Activated naive CD4-positive, alpha-beta T cell treated with anti-CD3 and anti-CD28 coated beads, Interleukin-2, amount 50 U/mL, for 72 hours (primary cell): ENCODE data around the gene SNX25. TPM values are rescaled to one million over a fixed set of nuclear protein-coding genes. Genes with fewer than 3 reads are reported as not detected.
A peak's percentile ranks its signal among the peaks of the same experiment; 100 is the strongest.

Experiments
- ATAC-seq, 2 donors: fragments of 150-1000 bp; cut with Tn5 transposase; 2 replicates each; pipeline ENCODE4 v1.10.0; 2021; ENCODE audit warnings: mild to moderate bottlenecking in 2 of 2, moderate library complexity in 2 of 2
- DNase-seq, 2 donors: peaks; one replicate each; pipeline ENCODE4 v3.0.0; 2021 to 2022; ENCODE audit warnings: low spot score in 2 of 2
- H3K27ac Mint-ChIP-seq, 2 donors: one replicate each; pipeline ENCODE4 v1.8.0; 2022; ENCODE audit warnings: mild to moderate bottlenecking in 2 of 2, mixed read lengths in 2 of 2
- H3K36me3 Mint-ChIP-seq, 2 donors: one replicate each; pipeline ENCODE4 v1.8.0; 2022; ENCODE audit warnings: mixed read lengths in 2 of 2
- H3K9me3 Mint-ChIP-seq, 2 donors: one replicate each; pipeline ENCODE4 v1.8.0; 2022; ENCODE audit warnings: mixed read lengths in 2 of 2
- total RNA-seq, 2 donors: library from RNA; stranded (reverse); gene quantifications; one replicate each; pipeline ENCODE4 v1.2.3, GENCODE V29; 2022

The SNX25 gene
- total RNA-seq, 2 donors from 2014 or later = 9.8 to 19.9 TPM

DNA sequence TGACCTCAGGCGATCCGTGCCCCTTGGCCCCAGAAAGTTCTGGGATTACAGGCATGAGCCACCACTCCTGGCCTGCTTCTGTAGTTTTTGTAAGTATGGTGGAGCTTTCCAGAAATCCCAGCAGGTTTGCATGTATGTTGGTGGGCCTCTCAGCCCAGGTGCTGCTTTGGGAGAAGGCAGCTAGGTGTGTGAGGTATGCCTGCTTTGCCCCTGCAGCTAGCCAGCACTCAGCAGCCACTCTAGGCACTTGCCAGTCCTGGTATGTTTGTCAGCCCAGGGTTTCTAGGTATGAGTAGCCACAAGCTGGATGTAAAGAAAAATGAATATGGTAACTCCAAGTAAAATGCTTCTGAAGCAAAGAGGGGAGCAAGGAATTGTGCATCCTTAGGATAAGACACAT lies 8.9 kb downstream of the SNX25 start:
- peak overlapping the region in 1 of 2 donors; percentile 69 for H3K27ac Mint-ChIP-seq
- DNase-seq = no peak
- ATAC-seq = no peak
- peaks cover 0 to 12% of the 10 kb centered on the region in 2 donors for H3K36me3 Mint-ChIP-seq
- no peaks in the 10 kb centered on the region for H3K9me3 Mint-ChIP-seq

DNA sequence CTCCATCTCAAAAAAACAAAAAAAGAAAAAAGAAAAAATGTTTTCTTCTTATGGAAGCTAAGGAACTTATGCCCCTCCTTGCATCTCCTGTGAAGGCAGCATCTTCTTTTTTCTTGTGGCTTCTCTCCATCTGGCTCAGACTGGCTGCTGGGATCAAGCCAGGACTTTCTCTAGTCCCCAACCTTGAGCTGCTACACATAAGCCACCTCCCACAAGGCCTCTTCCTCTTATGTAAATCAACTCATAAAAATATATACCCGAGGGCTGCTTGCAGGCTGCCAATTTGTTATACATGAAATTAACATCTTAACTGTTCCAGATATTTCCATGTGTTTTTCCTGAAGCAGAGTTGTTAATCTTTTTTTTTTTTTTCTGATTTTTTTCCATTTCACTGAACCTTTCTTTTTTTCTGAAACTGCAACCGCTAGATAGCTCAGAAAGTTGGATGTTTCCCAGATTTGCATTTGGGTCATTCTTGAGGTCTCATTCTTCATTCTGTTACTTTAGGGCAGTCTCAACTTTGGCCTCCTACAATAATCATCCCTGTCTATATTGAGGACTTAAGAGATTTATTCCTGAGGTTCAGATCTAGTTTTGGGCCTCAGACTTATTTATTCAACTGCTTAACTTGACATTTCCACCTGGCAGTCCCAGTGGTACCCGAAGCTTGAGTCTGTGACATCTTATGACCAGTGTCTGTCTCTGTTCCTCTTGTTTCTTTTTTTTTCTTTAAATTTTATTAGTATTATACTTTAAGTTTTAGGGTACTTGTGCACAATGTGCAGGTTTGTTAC lies 10.3 kb downstream of the SNX25 start:
- DNase-seq (no peak), ATAC-seq (no peak)
- H3K36me3 Mint-ChIP-seq = peaks cover 0 to 9% of the 10 kb centered on the region in 2 donors
- H3K9me3 Mint-ChIP-seq = no peaks in the 10 kb centered on the region
- H3K27ac Mint-ChIP-seq = peak overlapping the region in 1 of 2 donors; percentile 4

DNA sequence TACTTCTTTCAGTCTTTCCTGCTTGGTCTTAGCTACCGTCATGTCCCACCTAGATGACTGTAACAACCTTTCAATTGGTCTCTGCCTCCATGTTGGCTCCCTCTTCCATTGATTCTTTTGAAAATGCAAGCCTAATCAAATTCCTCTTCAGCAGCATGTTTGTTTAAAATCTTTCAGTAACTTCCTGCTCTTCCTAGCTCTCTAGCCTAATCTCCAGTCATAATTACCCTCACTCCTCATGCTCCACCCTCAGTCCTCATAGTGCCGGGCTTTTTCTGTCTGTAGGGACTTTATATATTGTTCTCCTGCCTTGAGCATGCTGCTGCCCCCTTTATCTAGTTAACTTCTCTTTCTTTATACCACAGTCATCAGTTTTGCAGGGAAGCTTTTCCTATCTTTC lies 12.1 kb downstream of the SNX25 start:
- DNase-seq = no peak
- H3K9me3 Mint-ChIP-seq = no peaks in the 10 kb centered on the region
- no peak for ATAC-seq
- no peak overlapping the region for H3K27ac Mint-ChIP-seq
- peaks cover 0 to 9% of the 10 kb centered on the region in 2 donors for H3K36me3 Mint-ChIP-seq

DNA sequence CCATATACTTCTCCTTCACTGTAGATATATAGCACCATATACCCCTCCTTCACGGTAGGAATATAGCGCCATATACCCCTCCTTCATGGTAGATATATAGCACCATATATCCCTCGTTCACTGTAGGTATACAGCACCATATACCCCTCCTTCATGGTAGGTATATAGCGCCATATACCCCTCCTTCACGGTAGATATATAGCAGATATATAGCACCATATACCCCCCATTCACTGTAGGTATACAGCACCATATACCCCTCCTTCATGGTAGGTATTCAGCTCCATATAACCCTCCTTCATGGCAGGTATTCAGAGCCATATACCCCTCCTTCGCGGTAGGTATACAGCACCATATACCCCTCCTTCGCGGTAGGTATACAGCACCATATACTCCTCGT lies 12.5 kb downstream of the SNX25 start:
- DNase-seq (no peak), ATAC-seq (no peak)
- Mint-ChIP-seq H3K27ac (no peak overlapping the region), H3K36me3 (peaks cover 0 to 9% of the 10 kb centered on the region in 2 donors), H3K9me3 (no peaks in the 10 kb centered on the region)

DNA sequence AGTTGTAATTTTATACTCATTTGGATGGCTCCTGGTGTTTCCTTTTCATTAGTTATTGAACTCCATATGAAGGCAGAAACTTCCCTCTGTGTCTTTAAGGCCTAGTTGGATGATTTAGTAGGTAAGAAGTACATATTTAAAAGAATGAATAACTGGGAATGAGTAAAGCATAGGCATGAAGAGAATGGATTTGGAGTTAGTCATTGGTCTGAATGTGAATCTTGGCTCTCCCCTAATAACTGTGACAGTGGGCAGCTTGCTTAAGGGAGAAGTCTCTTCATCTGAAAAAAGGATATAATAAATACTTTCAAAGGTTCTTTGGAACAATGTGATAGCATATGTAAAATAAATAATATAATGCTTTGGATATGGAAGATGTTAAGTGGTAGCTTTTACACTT lies 13.2 kb downstream of the SNX25 start:
- peaks cover 0 to 9% of the 10 kb centered on the region in 2 donors for H3K36me3 Mint-ChIP-seq
- no peak for ATAC-seq
- no peak for DNase-seq
- H3K9me3 Mint-ChIP-seq = no peaks in the 10 kb centered on the region
- no peak overlapping the region for H3K27ac Mint-ChIP-seq

DNA sequence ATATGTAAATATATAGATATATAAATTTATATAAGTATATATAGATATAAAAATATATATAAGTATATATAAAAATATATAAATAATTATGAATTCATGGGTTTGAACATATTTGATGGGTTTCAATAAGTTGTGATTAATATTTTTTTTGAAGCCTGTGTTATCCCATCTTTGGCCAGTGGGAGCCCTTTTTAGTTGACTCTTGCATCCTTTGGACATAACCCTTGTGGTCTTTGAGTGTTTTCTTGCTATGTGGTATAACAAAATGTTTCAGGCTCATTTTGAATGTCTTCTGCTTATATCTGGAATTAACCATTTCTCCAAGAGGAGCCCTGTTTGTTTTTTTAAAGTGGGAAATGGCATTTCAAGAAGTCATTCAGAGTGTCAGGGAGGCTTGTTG lies 15.2 kb downstream of the SNX25 start:
- Mint-ChIP-seq H3K27ac (no peak overlapping the region), H3K36me3 (peaks cover 0 to 9% of the 10 kb centered on the region in 2 donors), H3K9me3 (no peaks in the 10 kb centered on the region)
- DNase-seq = no peak
- ATAC-seq = no peak

DNA sequence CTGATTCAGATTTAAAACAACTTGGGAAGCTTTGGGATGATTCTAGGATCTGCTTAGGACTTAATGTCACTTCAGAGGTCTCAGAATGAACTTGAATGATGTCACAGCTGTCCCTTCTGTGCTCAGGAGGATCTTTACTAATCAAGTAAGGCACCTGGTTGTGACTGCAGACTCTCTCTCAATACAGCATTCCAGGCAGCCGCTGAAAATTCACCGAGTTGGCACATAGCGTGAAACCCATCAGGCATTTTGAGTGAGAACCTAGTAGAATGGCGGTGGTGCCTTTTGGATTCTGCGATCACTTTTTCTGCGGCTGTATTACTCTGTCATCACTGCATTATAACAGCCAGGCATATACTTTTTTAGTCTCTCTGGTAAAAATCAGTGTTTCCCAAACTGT lies 16.5 kb downstream of the SNX25 start:
- H3K27ac Mint-ChIP-seq = no peak overlapping the region
- no peaks in the 10 kb centered on the region for H3K9me3 Mint-ChIP-seq
- peaks cover 0 to 9% of the 10 kb centered on the region in 2 donors for H3K36me3 Mint-ChIP-seq
- ATAC-seq (no peak), DNase-seq (no peak)

DNA sequence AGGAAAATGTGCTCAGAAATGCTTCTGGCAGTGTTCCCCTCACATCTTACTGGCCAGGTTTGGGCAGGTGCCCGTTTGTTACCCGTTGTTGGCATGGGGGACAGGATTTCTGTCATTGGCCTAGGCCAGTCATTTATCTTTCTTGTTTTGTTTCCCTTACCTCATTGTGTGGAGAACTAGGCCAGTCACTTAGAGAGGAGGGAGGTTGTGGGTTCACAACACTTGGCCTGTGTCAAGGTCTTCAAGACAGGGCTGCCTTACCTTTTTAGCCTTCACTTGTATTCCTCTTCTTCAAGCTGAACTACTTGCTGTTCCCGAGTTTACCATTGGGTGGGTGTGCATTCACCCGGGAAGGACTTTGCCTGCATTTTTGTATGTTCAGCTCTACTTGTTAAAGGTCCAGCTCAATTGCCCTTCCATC lies 17.7 kb downstream of the SNX25 start:
- ATAC-seq = peak in 1 of 2 donors; percentile 60

DNA sequence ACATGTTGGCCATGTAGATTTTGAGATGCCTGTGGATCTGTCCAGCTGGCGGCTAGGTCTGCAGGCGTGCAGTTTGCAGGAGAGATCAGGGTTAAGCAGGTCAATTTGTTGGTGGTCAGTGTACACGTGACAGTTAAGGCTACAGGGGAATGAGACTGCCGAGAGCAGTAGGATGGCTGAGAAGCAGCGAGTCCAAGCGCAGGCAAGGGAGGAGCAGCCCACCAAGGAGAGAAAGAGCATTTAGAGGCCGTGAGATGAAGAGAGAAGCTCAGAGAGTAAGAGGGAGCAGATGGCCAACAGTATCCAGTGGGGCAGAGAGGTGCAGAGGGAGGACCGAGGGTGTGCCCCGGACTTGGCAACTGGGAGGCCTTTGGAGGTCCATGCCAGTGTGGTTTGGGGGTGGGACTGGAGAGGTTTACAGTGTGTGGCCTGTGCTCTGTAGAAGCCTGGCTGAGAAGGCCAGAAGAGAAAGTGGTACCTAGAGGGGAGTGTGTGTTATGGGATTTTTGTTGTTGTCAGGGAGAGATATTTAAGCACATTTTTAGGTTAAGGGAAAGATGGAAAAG lies 18.4 kb downstream of the SNX25 start:
- no peak overlapping the region for H3K27ac Mint-ChIP-seq
- H3K36me3 Mint-ChIP-seq = no peaks in the 10 kb centered on the region
- H3K9me3 Mint-ChIP-seq = no peaks in the 10 kb centered on the region
- no peak for ATAC-seq
- DNase-seq = no peak

More for the DNA sequence above, 17.7 kb downstream of the SNX25 start:
- DNase-seq = no peak
- Mint-ChIP-seq H3K9me3 (no peaks in the 10 kb centered on the region), H3K27ac (no peak overlapping the region), H3K36me3 (no peaks in the 10 kb centered on the region)

DNA sequence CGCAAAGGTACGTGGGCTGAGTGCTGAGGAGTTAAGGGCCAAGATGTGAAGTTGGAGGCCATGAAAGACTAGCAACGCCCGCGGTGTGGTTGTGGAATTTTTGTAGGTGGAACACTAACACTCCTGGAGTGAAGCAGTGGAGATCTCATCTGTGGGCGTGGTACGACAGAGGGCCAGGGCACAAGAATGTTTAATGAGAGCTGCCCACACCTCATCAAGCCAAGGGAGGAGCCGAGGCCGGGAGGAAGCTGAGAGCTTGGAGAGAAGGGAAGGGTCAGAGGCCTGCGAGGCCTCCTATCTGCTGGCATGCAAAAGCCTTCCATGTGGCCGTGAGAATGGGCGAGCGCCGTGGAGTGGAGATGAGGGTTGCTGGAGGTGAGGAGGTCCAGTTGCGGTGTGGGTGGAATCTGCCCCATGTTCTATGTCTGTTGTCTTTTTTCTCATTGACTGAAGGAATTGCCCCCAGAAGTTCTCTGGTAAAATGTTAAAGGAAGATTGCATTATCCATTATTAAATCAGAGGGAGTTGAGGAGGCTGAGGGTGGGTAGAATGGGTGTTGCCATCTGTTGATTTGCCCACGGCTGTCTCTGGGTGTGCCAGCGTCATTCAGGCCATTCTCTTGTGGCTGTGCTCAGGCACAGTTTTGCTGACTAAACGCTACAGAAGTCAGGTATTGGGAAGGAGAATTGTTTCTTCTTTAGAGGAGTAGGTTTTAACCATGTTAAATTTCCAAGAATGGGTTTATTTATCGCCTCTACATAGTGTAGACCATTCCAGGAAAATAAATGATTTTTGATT lies 19.8 kb downstream of the SNX25 start:
- no peak overlapping the region for H3K27ac Mint-ChIP-seq
- ATAC-seq (no peak), DNase-seq (no peak)
- no peaks in the 10 kb centered on the region for H3K9me3 Mint-ChIP-seq
- H3K36me3 Mint-ChIP-seq = no peaks in the 10 kb centered on the region

DNA sequence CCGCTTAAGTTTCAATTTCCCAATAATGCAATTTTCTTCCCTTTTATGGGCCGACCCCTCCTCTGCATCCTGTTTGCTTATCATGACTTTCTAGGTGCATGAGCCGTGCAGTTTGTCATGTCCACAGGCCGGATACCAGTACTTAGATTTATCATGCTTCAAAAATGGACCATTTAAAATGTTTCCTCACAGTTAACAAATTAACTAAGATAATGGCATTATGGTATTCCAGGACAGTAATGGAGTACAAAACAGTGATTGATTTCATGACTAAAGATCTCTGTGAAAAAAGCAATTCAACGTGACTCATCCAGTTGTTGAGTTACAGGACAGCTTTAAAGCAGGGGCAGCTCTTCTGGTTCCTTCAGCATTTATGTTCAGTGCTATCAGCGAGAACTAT lies 23.0 kb downstream of the SNX25 start:
- peak in 1 of 2 donors; percentile 43 for ATAC-seq
- DNase-seq = no peak
- no peak overlapping the region for H3K27ac Mint-ChIP-seq
- no peaks in the 10 kb centered on the region for H3K9me3 Mint-ChIP-seq
- H3K36me3 Mint-ChIP-seq = no peaks in the 10 kb centered on the region

DNA sequence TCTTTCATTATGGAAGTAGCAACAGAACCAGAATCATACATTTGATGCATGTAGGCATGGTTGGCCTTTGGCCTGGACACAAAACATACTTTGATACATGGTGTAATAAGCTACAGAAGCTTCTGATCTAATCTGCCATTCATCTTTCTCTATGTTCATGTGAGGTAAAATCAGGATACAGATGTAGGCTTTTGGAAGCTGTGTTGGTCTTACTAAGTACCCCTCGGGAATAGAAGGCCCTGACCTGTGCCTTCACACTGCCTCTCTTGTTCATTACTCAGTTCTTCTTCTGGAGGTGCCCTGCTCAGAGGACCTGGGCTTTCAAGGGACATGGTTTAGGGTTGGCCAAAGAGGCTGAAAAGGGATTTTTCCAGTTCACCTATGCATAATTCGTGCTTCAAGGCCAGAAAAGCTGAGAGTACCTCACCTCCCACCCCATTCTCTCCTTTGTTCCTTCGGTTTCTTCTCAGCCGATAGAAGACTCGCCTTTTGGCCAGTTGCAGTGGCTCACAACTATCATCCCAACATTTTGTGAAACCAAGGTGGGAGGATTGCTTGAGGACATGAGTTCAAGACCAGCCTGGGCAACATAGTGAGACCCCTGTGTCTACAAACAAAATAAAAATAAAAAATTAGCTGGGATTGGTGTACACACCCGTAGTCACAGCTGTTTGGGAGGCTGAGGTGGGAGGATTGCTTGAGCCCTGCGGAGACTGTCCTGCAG lies 25.9 kb downstream of the SNX25 start:
- DNase-seq (no peak), ATAC-seq (no peak)
- Mint-ChIP-seq H3K27ac (no peak overlapping the region), H3K36me3 (no peaks in the 10 kb centered on the region), H3K9me3 (no peaks in the 10 kb centered on the region)

DNA sequence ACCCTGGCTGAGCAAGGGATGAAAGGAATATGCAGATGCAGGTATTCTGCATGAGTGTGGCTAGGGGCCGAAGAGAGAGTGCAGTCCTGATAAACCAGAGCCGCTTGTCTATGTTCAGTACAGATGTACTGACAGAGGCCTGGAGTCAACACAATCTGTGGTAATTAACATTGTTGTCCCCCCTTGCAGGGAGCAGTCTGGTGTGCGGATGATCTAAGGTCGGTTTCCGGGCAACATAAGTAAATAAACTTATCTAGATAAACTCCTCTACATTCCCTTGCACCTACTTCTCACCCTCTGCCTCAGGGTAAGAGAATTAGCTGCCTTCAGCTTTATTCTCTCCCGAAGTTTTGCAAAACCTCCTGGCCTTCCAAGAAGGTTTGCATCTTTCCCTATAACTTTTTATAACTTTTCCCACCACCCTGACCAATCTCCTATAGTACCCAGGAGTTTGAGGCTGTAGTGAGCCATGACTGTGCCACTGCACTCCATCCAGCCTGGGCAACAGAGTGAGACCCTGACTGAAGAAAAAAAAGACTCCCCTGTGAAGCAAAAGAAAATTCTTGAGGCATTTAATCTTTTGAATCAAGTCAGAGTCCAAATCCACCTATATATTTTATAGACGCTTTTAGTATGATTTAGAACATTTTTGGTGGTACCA lies 26.6 kb downstream of the SNX25 start:
- no peaks in the 10 kb centered on the region for H3K9me3 Mint-ChIP-seq
- ATAC-seq (no peak), DNase-seq (no peak)
- no peak overlapping the region for H3K27ac Mint-ChIP-seq
- H3K36me3 Mint-ChIP-seq = no peaks in the 10 kb centered on the region

DNA sequence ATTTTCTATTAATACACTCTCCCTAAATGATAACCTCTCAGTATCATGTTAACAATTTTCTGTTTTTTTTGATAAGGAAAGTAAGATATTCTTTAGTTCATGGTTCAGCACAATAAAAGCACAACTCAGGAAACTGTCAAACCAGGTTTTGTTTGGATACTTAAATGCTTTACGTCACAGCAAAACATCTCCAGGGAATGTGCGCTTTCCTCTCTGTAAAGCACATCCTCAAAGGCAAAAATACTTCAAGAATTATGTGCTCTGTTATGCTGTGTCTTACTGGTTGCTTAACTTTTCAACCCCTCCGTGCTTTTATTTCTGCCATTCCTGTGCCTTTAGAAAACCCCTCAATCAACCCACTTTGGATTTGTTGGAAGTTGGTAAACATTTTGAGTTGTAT lies 27.8 kb downstream of the SNX25 start:
- no peak for ATAC-seq
- Mint-ChIP-seq H3K27ac (no peak overlapping the region), H3K9me3 (no peaks in the 10 kb centered on the region), H3K36me3 (no peaks in the 10 kb centered on the region)
- no peak for DNase-seq

DNA sequence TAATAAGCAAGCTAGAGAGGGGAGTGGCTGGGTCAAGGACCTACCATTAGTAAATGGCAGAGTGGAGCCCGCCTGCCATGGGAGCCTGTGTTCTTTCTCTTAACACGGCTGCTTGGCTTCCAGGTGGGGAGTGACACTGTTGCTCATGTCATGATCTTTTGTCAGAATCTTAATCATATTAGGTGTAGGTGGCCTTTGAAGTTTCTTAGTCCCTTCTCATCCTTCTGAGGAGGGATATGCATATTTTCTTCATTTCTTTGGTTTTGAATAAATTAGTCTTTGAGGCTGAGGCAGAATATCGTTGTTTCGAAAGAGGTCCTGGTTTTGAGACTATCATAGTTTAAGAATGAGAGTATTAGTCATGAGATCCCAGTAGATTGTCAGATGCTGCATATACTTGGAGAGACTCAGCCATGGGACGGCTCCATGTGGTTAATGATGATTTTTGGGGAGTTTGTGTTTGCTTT lies 28.9 kb downstream of the SNX25 start:
- ATAC-seq (peak; percentile 95 to 96), DNase-seq (peak in 1 of 2 donors; percentile 41)
- Mint-ChIP-seq H3K36me3 (no peaks in the 10 kb centered on the region), H3K27ac (peak overlapping the region; percentile 34 to 84), H3K9me3 (no peaks in the 10 kb centered on the region)

DNA sequence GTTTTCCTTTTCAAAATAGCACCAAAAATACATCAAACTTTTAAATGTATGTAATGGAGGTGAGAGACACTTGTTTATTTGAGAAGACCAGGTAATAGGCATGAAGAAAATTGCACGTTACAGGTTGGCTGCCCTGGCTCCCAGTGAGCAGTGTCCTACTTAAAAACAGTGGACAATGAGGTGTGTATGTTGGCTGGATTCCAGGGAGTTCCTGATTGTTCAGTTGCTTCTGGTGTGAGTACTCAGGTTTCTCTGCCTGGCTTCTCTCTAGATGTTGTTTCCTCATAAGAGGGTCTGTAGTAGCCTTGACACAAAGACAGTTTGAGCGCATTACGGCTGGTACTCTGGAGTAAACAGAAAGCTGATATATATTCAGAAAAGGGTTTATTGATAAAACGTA lies 29.4 kb downstream of the SNX25 start:
- ATAC-seq (no peak), DNase-seq (no peak)
- H3K36me3 Mint-ChIP-seq = no peaks in the 10 kb centered on the region
- peak overlapping the region in 1 of 2 donors; percentile 34 for H3K27ac Mint-ChIP-seq
- H3K9me3 Mint-ChIP-seq = no peaks in the 10 kb centered on the region
